Activated CD8-positive, alpha-beta T cell treated with anti-CD3 and anti-CD28 coated beads for 36 hours (primary cell): Measurements from ENCODE around the gene ACTRT2. TPM values are rescaled to one million over a fixed set of nuclear protein-coding genes. Genes with fewer than 3 reads are reported as not detected.

ENCODE experiments used
- ATAC-seq: fragments of 200-7000 bp; cut with Tn5 transposase; one replicate; pipeline ENCODE4 v1.10.0; 2021; ENCODE audit warnings: mild to moderate bottlenecking, moderate library complexity
- CTCF ChIA-PET: fragments of 350-600 bp; sonication (Branson Sonifier 250); formaldehyde crosslinking; loops from one replicate; lab custom pipeline; 2021; ENCODE audit warnings: antibody characterized with exemption; lab: Charles Lee
- POLR2A ChIA-PET: fragments of 350-600 bp; sonication (Branson Sonifier 250); formaldehyde crosslinking; loops from one replicate; lab custom pipeline; 2021; ENCODE audit warnings: antibody characterized with exemption; lab: Charles Lee
- DNase-seq: peaks from one replicate; pipeline ENCODE4 v3.0.0-alpha.2; 2020
- H3K27ac Mint-ChIP-seq: one replicate; pipeline ENCODE4 v1.8.0; 2021; ENCODE audit warnings: mild to moderate bottlenecking, mixed read lengths
- H3K27me3 Mint-ChIP-seq: one replicate; pipeline ENCODE4 v1.8.0; 2021; ENCODE audit warnings: mixed read lengths
- H3K36me3 Mint-ChIP-seq: one replicate; pipeline ENCODE4 v1.8.0; 2021; ENCODE audit warnings: low read depth, mixed read lengths
- H3K4me1 Mint-ChIP-seq: one replicate; pipeline ENCODE4 v1.8.0; 2021; ENCODE audit warnings: low read depth, mixed read lengths
- H3K4me3 Mint-ChIP-seq: one replicate; pipeline ENCODE4 v1.8.0; 2021; ENCODE audit warnings: mild to moderate bottlenecking, moderate library complexity, mixed read lengths
- H3K9me3 Mint-ChIP-seq: one replicate; pipeline ENCODE4 v1.8.0; 2021; ENCODE audit warnings: mixed read lengths
- intact Hi-C: fragments of 100-400 bp; cut with micrococcal nuclease; formaldehyde crosslinking; loops from one replicate; pipeline ENCODE4 v1.10.0; 2022
- total RNA-seq, 2 experiments: library from RNA; stranded (reverse); gene quantifications; one replicate each; pipeline ENCODE4 v1.2.3, GENCODE V29; 2021
- TF ChIP-seq, protein P1 (sequence below): fragments of 200-600 bp; IDR thresholded peaks from one replicate; pipeline ENCODE4 v1.8.0; 2022; ENCODE audit warnings: antibody characterized with exemption, mild to moderate bottlenecking

ACTRT2 gene
- total RNA-seq, 2 experiments from 2014 or later: not detected

GRCh38 chr1:3053366-3053980 lies 32.2 kb downstream of the ACTRT2 start:
- H3K4me1 Mint-ChIP-seq: no peaks in the 10 kb centered on the region
- H3K36me3 Mint-ChIP-seq: no peaks in the 10 kb centered on the region
- CTCF ChIA-PET: no interaction called here
- no peak overlapping the region for H3K27ac Mint-ChIP-seq
- POLR2A ChIA-PET: no interaction called here
- no peak for DNase-seq
- H3K27me3 Mint-ChIP-seq: peaks cover 7% of the 10 kb centered on the region
- intact Hi-C loops: no loop called here
- TF ChIP-seq, protein P1, sequence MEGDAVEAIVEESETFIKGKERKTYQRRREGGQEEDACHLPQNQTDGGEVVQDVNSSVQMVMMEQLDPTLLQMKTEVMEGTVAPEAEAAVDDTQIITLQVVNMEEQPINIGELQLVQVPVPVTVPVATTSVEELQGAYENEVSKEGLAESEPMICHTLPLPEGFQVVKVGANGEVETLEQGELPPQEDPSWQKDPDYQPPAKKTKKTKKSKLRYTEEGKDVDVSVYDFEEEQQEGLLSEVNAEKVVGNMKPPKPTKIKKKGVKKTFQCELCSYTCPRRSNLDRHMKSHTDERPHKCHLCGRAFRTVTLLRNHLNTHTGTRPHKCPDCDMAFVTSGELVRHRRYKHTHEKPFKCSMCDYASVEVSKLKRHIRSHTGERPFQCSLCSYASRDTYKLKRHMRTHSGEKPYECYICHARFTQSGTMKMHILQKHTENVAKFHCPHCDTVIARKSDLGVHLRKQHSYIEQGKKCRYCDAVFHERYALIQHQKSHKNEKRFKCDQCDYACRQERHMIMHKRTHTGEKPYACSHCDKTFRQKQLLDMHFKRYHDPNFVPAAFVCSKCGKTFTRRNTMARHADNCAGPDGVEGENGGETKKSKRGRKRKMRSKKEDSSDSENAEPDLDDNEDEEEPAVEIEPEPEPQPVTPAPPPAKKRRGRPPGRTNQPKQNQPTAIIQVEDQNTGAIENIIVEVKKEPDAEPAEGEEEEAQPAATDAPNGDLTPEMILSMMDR: no peak
- no peak for ATAC-seq
- no peak overlapping the region for H3K4me3 Mint-ChIP-seq
- no peaks in the 10 kb centered on the region for H3K9me3 Mint-ChIP-seq

GRCh38 chr1:3053986-3054385 lies 32.7 kb downstream of the ACTRT2 start:
- Mint-ChIP-seq H3K4me3 (no peak overlapping the region), H3K27ac (no peak overlapping the region), H3K4me1 (no peaks in the 10 kb centered on the region), H3K27me3 (peaks cover 7% of the 10 kb centered on the region), H3K9me3 (no peaks in the 10 kb centered on the region), H3K36me3 (no peaks in the 10 kb centered on the region)
- ATAC-seq (no peak), DNase-seq (no peak)
- TF ChIP-seq, protein P1: no peak
- intact Hi-C loops: no loop called here
- ChIA-PET CTCF (no interaction called here), POLR2A (no interaction called here)

DNA sequence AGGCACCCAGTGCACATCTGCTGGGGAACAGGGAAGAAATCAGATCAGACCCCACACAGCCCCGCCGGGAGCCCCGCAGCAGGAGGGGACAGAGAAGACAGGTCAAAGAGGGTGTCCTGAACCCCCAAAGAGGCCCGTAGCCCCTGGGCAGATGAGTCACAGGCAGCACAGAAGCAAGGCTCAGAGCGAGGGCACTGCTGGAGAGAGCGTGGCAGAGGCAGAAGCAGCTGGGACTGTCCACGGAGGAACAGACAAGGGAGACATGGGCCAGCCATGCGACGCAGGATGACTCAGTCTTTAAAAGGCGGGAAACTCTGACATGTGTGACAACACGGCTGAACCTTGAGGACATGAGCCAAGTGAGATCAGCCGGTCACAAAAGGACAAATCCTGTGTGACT lies 33.2 kb downstream of the ACTRT2 start:
- H3K4me3 Mint-ChIP-seq: no peak overlapping the region
- intact Hi-C loops: no loop called here
- peaks cover 7% of the 10 kb centered on the region for H3K27me3 Mint-ChIP-seq
- no peak for DNase-seq
- CTCF ChIA-PET: no interaction called here
- no peaks in the 10 kb centered on the region for H3K9me3 Mint-ChIP-seq
- H3K36me3 Mint-ChIP-seq: no peaks in the 10 kb centered on the region
- no peak for ATAC-seq
- TF ChIP-seq, protein P1: no peak
- H3K4me1 Mint-ChIP-seq: no peaks in the 10 kb centered on the region
- no peak overlapping the region for H3K27ac Mint-ChIP-seq
- POLR2A ChIA-PET: no interaction called here

DNA sequence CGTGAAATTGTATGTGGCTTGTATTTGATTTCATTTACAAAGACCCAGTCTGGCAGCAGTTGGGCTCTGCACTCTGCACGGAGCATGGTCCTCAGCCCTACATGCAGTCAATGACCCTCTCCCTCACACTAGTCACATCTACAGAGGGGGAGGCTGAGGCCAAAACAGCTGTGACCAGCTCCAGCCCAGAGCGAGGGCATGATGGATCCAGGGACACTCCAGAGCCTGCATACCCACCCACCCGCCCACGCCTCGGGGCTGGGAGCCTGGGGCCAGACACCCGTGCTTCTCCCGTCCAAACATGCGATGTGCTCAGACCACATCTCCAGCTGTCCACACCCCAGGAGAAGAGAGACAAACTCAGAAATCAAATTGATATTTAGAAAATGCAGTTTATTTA lies 33.8 kb downstream of the ACTRT2 start:
- POLR2A ChIA-PET: no interaction called here
- no peaks in the 10 kb centered on the region for H3K4me1 Mint-ChIP-seq
- no peak for ATAC-seq
- intact Hi-C loops: no loop called here
- CTCF ChIA-PET: no interaction called here
- no peak overlapping the region for H3K27ac Mint-ChIP-seq
- H3K9me3 Mint-ChIP-seq: no peaks in the 10 kb centered on the region
- H3K27me3 Mint-ChIP-seq: peaks cover 7% of the 10 kb centered on the region
- no peaks in the 10 kb centered on the region for H3K36me3 Mint-ChIP-seq
- TF ChIP-seq, protein P1: no peak
- DNase-seq: no peak
- no peak overlapping the region for H3K4me3 Mint-ChIP-seq

GRCh38 chr1:3056641-3057040 lies 35.4 kb downstream of the ACTRT2 start:
- DNase-seq (no peak), ATAC-seq (no peak)
- Mint-ChIP-seq H3K27ac (no peak overlapping the region), H3K27me3 (peaks cover 7% of the 10 kb centered on the region), H3K4me1 (no peaks in the 10 kb centered on the region), H3K9me3 (no peaks in the 10 kb centered on the region), H3K36me3 (no peaks in the 10 kb centered on the region), H3K4me3 (no peak overlapping the region)
- POLR2A ChIA-PET: no interaction called here
- intact Hi-C loops: no loop called here
- CTCF ChIA-PET: no interaction called here
- TF ChIP-seq, protein P1: no peak
